T47D (cell line): Measurements from ENCODE around the gene FCGBP.
"Not testable (repeated sequence)": the region's sequence is repeated elsewhere in the genome, so short reads cannot be mapped to it uniquely, and the experiment has no call there.

Experiments used
- DNase-seq, 2 experiments: peaks; one replicate each; pipeline versions ENCODE4 v3.0.0 to v3.0.0-alpha.2; 2011 to 2012; ENCODE audit warnings: low read depth in 1 of 2, low spot score in 1 of 2
- JUND ChIP-seq: IDR thresholded peaks from 2 replicates; pipeline ENCODE4 v1.6.1; 2012; ENCODE audit warnings: low read depth
- in situ Hi-C: cut with HindIII; loops from 2 replicates; pipeline ENCODE4 v1.10.0; 2016; ENCODE audit warnings: low sequenced_read_pairs, low pct_unique_long_range_greater_than_20kb

FCGBP gene

GRCh38 chr19:39963898-39964297 is 29.5 kb upstream of the FCGBP start:
- DNase-seq, result no peak
- in situ Hi-C loops, result no loop called here
- no peak for TF ChIP-seq JUND

- in situ Hi-C loops, DNase-seq: not testable (repeated sequence)
Measured at GRCh38 chr19:39959407-39959806, 25.0 kb upstream of the FCGBP start.

GRCh38 chr19:39958942-39959341 is 24.5 kb upstream of the FCGBP start:
- in situ Hi-C loops, DNase-seq: not testable (repeated sequence)

GRCh38 chr19:39957886-39958285 is 23.5 kb upstream of the FCGBP start:
- in situ Hi-C loops, result not testable (repeated sequence)

GRCh38 chr19:39953915-39954314 is 19.5 kb upstream of the FCGBP start:
- DNase-seq, result no peak
- no peak for TF ChIP-seq JUND
- in situ Hi-C loops, result no loop called here

More at GRCh38 chr19:39957886-39958285, 23.5 kb upstream of the FCGBP start:
- DNase-seq, result not testable (repeated sequence)

- no peak for DNase-seq
- no peak for TF ChIP-seq JUND
Measured at GRCh38 chr19:39951686-39952085, 17.3 kb upstream of the FCGBP start.

GRCh38 chr19:39951065-39951650 is 16.7 kb upstream of the FCGBP start:
- in situ Hi-C loops, result no loop called here
- DNase-seq, result no peak
- no peak for TF ChIP-seq JUND

More at GRCh38 chr19:39951686-39952085, 17.3 kb upstream of the FCGBP start:
- in situ Hi-C loops, result no loop called here

- TF ChIP-seq JUND, result no peak
- in situ Hi-C loops, result no loop called here
- no peak for DNase-seq
Measured at GRCh38 chr19:39949026-39949747, 14.8 kb upstream of the FCGBP start.

GRCh38 chr19:39946532-39946931 is 12.1 kb upstream of the FCGBP start:
- no peak for TF ChIP-seq JUND
- in situ Hi-C loops, result no loop called here
- no peak for DNase-seq

GRCh38 chr19:39943586-39943985 is 9.2 kb upstream of the FCGBP start:
- no peak for DNase-seq
- in situ Hi-C loops, result no loop called here
- TF ChIP-seq JUND, result no peak

GRCh38 chr19:39942366-39942730 is 7.9 kb upstream of the FCGBP start:
- in situ Hi-C loops, result no loop called here
- DNase-seq, result no peak
- no peak for TF ChIP-seq JUND

- in situ Hi-C loops, result no loop called here
- no peak for DNase-seq
- no peak for TF ChIP-seq JUND
Measured at GRCh38 chr19:39941615-39942365, 7.4 kb upstream of the FCGBP start.

GRCh38 chr19:39941151-39941550 is 6.7 kb upstream of the FCGBP start:
- in situ Hi-C loops, result no loop called here
- no peak for TF ChIP-seq JUND
- no peak for DNase-seq
